ENCODE data around the gene SECISBP2L. TPM values are rescaled to one million over a fixed set of nuclear protein-coding genes. Genes with fewer than 3 reads are reported as not detected.

SECISBP2L gene
- total RNA-seq, 1 experiment from 2014 or later: 36.4 TPM

GRCh38 chr15:49045751-49046219, 461 bp downstream of the SECISBP2L start:
- ChIA-PET POLR2A (ENCODE audit: low non-redundant PET) (no interaction called here), CTCF (no interaction called here)
- TF ChIP-seq EZH2 (IDR thresholded peaks at IDR 0.05; ENCODE audit: borderline replicate concordance, low read depth, low read length, poor library complexity, severe bottlenecking): no peak
- TF ChIP-seq, protein P1, sequence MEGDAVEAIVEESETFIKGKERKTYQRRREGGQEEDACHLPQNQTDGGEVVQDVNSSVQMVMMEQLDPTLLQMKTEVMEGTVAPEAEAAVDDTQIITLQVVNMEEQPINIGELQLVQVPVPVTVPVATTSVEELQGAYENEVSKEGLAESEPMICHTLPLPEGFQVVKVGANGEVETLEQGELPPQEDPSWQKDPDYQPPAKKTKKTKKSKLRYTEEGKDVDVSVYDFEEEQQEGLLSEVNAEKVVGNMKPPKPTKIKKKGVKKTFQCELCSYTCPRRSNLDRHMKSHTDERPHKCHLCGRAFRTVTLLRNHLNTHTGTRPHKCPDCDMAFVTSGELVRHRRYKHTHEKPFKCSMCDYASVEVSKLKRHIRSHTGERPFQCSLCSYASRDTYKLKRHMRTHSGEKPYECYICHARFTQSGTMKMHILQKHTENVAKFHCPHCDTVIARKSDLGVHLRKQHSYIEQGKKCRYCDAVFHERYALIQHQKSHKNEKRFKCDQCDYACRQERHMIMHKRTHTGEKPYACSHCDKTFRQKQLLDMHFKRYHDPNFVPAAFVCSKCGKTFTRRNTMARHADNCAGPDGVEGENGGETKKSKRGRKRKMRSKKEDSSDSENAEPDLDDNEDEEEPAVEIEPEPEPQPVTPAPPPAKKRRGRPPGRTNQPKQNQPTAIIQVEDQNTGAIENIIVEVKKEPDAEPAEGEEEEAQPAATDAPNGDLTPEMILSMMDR (conservative IDR thresholded peaks at IDR 0.05; ENCODE audit: low read depth, low read length): no peak
- H3K9me3 ChIP-seq (ENCODE audit: low read depth, low read length, poor library complexity, severe bottlenecking): no peaks in the 10 kb centered on the region
- no TSS peak for BruUV-seq (replicated peaks)
- peak; percentile 39 for DNase-seq (ENCODE audit: low spot score)
- intact Hi-C loops (cut with micrococcal nuclease; ENCODE audit: unreplicated experiment): no loop called here
- peak overlapping the region; percentile 94 for H3K4me3 ChIP-seq (ENCODE audit: low read depth, low read length, poor library complexity, severe bottlenecking)
- no peaks in the 10 kb centered on the region for H3K36me3 ChIP-seq (ENCODE audit: insufficient read depth, low read length, poor library complexity, severe bottlenecking)
- peak overlapping the region; percentile 75 for H3K27ac ChIP-seq (ENCODE audit: low read depth, low read length, poor library complexity, severe bottlenecking)
- H3K27me3 ChIP-seq (replicated peaks; ENCODE audit: insufficient read depth, low read depth, low read length, poor library complexity): no peaks in the 10 kb centered on the region
- peaks cover 13% of the 10 kb centered on the region for H3K4me1 ChIP-seq (ENCODE audit: insufficient read depth, low read length, poor library complexity, severe bottlenecking)

GRCh38 chr15:49044766-49045606, 1.3 kb downstream of the SECISBP2L start:
- H3K36me3 ChIP-seq (ENCODE audit: insufficient read depth, low read length, poor library complexity, severe bottlenecking): no peaks in the 10 kb centered on the region
- DNase-seq (ENCODE audit: low spot score): no peak
- TSS peak; percentile 55 for BruUV-seq (replicated peaks)
- CTCF ChIA-PET: no interaction called here
- peaks cover 13% of the 10 kb centered on the region for H3K4me1 ChIP-seq (ENCODE audit: insufficient read depth, low read length, poor library complexity, severe bottlenecking)
- H3K27ac ChIP-seq (ENCODE audit: low read depth, low read length, poor library complexity, severe bottlenecking): peak overlapping the region; percentile 75
- no peak for TF ChIP-seq EZH2 (IDR thresholded peaks at IDR 0.05; ENCODE audit: borderline replicate concordance, low read depth, low read length, poor library complexity, severe bottlenecking)
- TF ChIP-seq, protein P1 (conservative IDR thresholded peaks at IDR 0.05; ENCODE audit: low read depth, low read length): no peak
- intact Hi-C loops (cut with micrococcal nuclease; ENCODE audit: unreplicated experiment): no loop called here
- no peaks in the 10 kb centered on the region for H3K27me3 ChIP-seq (replicated peaks; ENCODE audit: insufficient read depth, low read depth, low read length, poor library complexity)
- H3K4me3 ChIP-seq (ENCODE audit: low read depth, low read length, poor library complexity, severe bottlenecking): peak overlapping the region; percentile 94
- POLR2A ChIA-PET (ENCODE audit: low non-redundant PET): interaction anchor here (0.7 kb wide), 1 partner anchor 518 kb away, joined by 3 read pairs; no protein-coding TSS in a partner anchor
- no peaks in the 10 kb centered on the region for H3K9me3 ChIP-seq (ENCODE audit: low read depth, low read length, poor library complexity, severe bottlenecking)

- POLR2A ChIA-PET (ENCODE audit: low non-redundant PET): no interaction called here
- no peak for DNase-seq (ENCODE audit: low spot score)
- TF ChIP-seq EZH2 (IDR thresholded peaks at IDR 0.05; ENCODE audit: borderline replicate concordance, low read depth, low read length, poor library complexity, severe bottlenecking): no peak
- TF ChIP-seq, protein P1 (conservative IDR thresholded peaks at IDR 0.05; ENCODE audit: low read depth, low read length): no peak
- no peak overlapping the region for H3K27ac ChIP-seq (ENCODE audit: low read depth, low read length, poor library complexity, severe bottlenecking)
- H3K4me3 ChIP-seq (ENCODE audit: low read depth, low read length, poor library complexity, severe bottlenecking): peak overlapping the region; percentile 94
- H3K36me3 ChIP-seq (ENCODE audit: insufficient read depth, low read length, poor library complexity, severe bottlenecking): no peaks in the 10 kb centered on the region
- CTCF ChIA-PET: no interaction called here
- H3K27me3 ChIP-seq (replicated peaks; ENCODE audit: insufficient read depth, low read depth, low read length, poor library complexity): no peaks in the 10 kb centered on the region
- no TSS peak for BruUV-seq (replicated peaks)
- H3K9me3 ChIP-seq (ENCODE audit: low read depth, low read length, poor library complexity, severe bottlenecking): no peaks in the 10 kb centered on the region
- intact Hi-C loops (cut with micrococcal nuclease; ENCODE audit: unreplicated experiment): no loop called here
- H3K4me1 ChIP-seq (ENCODE audit: insufficient read depth, low read length, poor library complexity, severe bottlenecking): peaks cover 13% of the 10 kb centered on the region
Observed at GRCh38 chr15:49044002-49044401, 2.2 kb downstream of the SECISBP2L start.

Data from A673 (cell line).